Right cardiac atrium (tissue), 5 donors: ENCODE results near the gene HDAC10. TPM values are rescaled to one million over a fixed set of nuclear protein-coding genes. Genes with fewer than 3 reads are reported as not detected.

Source experiments
- ATAC-seq, 2 donors: fragments of 200-7000 bp; cut with Tn5 transposase; one replicate each; pipeline versions ENCODE4 v1.8.0 to v1.9.1; 2020; ENCODE audit warnings: moderate library complexity in 2 of 2, mild to moderate bottlenecking in 1 of 2
- DNase-seq, 3 donors: peaks; one replicate each; pipeline ENCODE4 v3.0.0-alpha.2; 2020
- H3K27ac ChIP-seq: one replicate; pipeline ENCODE4 v1.5.1; 2013; ENCODE audit warnings: mild to moderate bottlenecking, low read length, control low read depth, moderate library complexity
- H3K27me3 ChIP-seq: one replicate; pipeline ENCODE4 v1.6.1; 2013; ENCODE audit not compliant: control insufficient read depth, insufficient read depth
- H3K4me1 ChIP-seq: one replicate; pipeline ENCODE4 v1.6.1; 2013; ENCODE audit warnings: low read length; ENCODE audit not compliant: control insufficient read depth, insufficient read depth
- H3K4me3 ChIP-seq: one replicate; pipeline ENCODE4 v1.5.1; 2013; ENCODE audit warnings: low read length, control low read depth
- H3K9me3 ChIP-seq: one replicate; pipeline ENCODE4 v1.6.1; 2013; ENCODE audit warnings: low read length; ENCODE audit not compliant: control insufficient read depth
- WGBS: extraction: QIAGEN DNeasy Blood & Tissue Kit; methylation state at CpG from one replicate; pipeline ENCODE4 v1.1.7; 2013; 5-methylcytosine and 5-hydroxymethylcytosine counted together
- intact Hi-C, 4 donors: fragments of 100-400 bp; cut with DNase I; formaldehyde crosslinking; loops; one replicate each; pipeline versions ENCODE4 v1.11.0 to v1.14.0; 2022 to 2023
- long read RNA-seq, 4 donors: library from polyadenylated mRNA; unstranded; transcript quantifications; one replicate each; pipeline ENCODE4 v2.0.0, GENCODE V29; 2020 to 2021
- polyA plus RNA-seq: library from polyadenylated mRNA; stranded (reverse); fragments of 200-250 nt; gene quantifications from one replicate; pipeline ENCODE4 v1.2.3, GENCODE V29; 2013
- total RNA-seq, 4 donors: library from RNA; stranded (reverse); fragmentation: NEBNext Ultra II Directional; extraction: Animal tissue kit (Norgen Biotek cat#: 25700); gene quantifications; one replicate each; pipeline ENCODE4 v1.2.1, GENCODE V29; 2021
- donor health status: healthy with polysubstance abuse.
- donor health status: DM: no; HTN: yes; CAD: no.
- donor health status: DM: no; HTN: no; CAD: no.
- donor health status: DM: no; HTN: yes; CAD: no; lungs with severe emphysema.
- donor health status: DM: yes; HTN: yes; CAD: no.

Gene HDAC10, protein sequence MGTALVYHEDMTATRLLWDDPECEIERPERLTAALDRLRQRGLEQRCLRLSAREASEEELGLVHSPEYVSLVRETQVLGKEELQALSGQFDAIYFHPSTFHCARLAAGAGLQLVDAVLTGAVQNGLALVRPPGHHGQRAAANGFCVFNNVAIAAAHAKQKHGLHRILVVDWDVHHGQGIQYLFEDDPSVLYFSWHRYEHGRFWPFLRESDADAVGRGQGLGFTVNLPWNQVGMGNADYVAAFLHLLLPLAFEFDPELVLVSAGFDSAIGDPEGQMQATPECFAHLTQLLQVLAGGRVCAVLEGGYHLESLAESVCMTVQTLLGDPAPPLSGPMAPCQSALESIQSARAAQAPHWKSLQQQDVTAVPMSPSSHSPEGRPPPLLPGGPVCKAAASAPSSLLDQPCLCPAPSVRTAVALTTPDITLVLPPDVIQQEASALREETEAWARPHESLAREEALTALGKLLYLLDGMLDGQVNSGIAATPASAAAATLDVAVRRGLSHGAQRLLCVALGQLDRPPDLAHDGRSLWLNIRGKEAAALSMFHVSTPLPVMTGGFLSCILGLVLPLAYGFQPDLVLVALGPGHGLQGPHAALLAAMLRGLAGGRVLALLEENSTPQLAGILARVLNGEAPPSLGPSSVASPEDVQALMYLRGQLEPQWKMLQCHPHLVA
- total RNA-seq (10 to 100 TPM in 2 of 4 donors, 1 to 10 TPM in 2; 8.7 to 13.5 (median 11.6) TPM), polyA plus RNA-seq (11.6 TPM)
- long read RNA-seq, donor 1, partial matches to known transcripts, result 4 of 15 reads
- long read RNA-seq, donor 1, other reads (novel, unspliced or antisense), result 6 of 15 reads
- long read RNA-seq, donor 2, partial matches to known transcripts, result 1 of 8 reads
- long read RNA-seq, donor 2, other reads (novel, unspliced or antisense), result 7 of 8 reads
- long read RNA-seq, donor 3, partial matches to known transcripts, result 0 of 9 reads
- long read RNA-seq, donor 3, other reads (novel, unspliced or antisense), result 6 of 9 reads
- long read RNA-seq, donor 4, partial matches to known transcripts, result 1 of 4 reads
- long read RNA-seq, donor 4, other reads (novel, unspliced or antisense), result 3 of 4 reads

DNA sequence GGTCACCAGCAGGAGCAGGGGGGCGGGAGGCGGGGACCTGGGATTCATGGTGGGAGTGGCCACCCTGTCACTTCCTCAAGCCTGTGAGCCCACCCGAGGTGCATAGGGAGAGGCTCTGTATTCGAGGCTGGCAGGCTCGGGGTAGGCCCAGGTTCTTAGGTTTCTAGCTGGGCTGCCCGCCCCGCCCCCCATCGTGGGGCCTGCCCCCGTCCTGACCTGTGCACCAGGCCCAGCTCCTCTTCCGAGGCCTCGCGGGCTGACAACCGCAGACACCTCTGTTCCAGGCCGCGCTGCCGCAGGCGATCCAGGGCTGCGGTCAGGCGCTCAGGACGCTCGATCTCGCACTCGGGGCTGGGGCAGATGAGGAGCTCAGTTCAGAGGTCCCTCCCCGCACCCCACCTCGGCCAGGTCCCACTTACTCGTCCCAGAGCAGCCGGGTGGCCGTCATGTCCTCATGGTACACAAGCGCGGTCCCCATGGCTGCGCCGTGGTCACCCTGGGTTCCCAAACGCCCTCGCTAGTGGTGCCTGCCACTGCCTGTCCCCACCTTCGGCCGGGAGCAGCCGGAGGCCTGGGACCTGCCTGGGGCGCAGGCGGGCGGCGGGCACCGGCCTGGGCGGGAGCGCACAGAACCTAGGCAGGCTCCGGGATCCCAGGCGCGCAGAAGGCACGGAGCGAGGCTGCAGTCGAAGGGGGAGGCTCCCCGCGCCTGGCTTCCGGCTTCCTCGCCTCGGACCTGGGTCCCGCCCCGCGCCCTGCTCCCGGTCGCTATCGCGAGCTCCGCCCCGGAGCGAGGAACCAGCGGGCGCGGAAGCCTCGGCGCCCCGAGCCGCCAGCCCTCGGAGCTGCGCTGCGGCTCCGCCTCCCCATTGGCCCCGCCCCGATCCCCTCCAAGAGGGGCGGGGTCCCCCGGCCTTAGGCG lies at the start of gene HDAC10:
Gene HDAC10, minus strand, starts transcription at position 711 of the 922 bp plus-strand sequence. Its CDS starts 233 bp downstream, at position 478.
- Histone ChIP-seq H3K27ac (no peak within 1 kb of the TSS), H3K9me3 (no peaks in the 10 kb centered on the region), H3K27me3 (no peaks in the 10 kb centered on the region), H3K4me1 (peaks cover 5% of the 10 kb centered on the region), H3K4me3 (peak within 1 kb of the TSS; percentile 53)
- intact Hi-C loops, result loop anchor here in 2 of 4 donors (5.0 kb wide), 1 partner anchor 91 kb away; the partner anchor contains the start of gene PPP6R2 (in 2 of the 2)
- WGBS, result 1% methylated on average over 81 of the region's 81 CpGs
- DNase-seq, result peak; percentile 86 to 95 (median 94)
- peak; percentile 79 to 81 for ATAC-seq

DNA sequence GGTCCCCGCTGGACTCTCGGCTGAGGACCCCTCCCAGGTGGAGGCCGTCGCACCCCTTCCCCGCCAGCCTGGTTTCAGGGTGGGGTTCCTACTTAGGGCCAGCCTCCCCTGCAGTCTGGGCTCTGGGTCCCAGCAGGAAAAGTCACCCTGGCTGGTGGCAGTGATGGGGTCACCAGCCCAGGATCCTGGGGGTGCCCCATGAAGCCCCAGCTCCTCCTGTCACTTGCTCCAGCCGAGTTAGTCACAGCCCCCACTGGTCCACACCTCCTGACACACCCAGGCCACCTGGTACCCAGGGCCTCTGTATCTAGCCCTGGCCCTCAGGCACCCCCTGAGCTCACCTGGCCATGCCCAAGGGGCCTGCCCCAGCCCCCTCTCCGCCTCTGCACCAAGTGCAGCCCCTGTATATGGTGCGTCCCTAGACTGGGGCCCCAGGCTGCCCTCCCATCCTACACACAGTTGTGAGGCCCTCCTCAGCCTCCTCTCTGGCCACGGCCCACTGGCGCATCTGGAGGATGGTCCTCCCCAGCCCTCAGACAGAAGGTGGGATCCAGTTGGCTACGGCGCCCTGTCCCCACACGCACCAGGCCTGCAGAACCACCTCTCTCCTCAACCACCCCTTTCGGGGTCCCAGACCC lies 49.7 kb upstream of the HDAC10 start:
- intact Hi-C loops, result no loop called here
- DNase-seq (no peak), ATAC-seq (no peak)
- H3K27ac ChIP-seq, result no peak overlapping the region
- no peak overlapping the region for H3K4me3 ChIP-seq
- no peaks in the 10 kb centered on the region for H3K9me3 ChIP-seq
- H3K27me3 ChIP-seq, result no peaks in the 10 kb centered on the region
- peaks cover 13% of the 10 kb centered on the region for H3K4me1 ChIP-seq
- WGBS, result 70% methylated on average over 14 of the region's 14 CpGs

DNA sequence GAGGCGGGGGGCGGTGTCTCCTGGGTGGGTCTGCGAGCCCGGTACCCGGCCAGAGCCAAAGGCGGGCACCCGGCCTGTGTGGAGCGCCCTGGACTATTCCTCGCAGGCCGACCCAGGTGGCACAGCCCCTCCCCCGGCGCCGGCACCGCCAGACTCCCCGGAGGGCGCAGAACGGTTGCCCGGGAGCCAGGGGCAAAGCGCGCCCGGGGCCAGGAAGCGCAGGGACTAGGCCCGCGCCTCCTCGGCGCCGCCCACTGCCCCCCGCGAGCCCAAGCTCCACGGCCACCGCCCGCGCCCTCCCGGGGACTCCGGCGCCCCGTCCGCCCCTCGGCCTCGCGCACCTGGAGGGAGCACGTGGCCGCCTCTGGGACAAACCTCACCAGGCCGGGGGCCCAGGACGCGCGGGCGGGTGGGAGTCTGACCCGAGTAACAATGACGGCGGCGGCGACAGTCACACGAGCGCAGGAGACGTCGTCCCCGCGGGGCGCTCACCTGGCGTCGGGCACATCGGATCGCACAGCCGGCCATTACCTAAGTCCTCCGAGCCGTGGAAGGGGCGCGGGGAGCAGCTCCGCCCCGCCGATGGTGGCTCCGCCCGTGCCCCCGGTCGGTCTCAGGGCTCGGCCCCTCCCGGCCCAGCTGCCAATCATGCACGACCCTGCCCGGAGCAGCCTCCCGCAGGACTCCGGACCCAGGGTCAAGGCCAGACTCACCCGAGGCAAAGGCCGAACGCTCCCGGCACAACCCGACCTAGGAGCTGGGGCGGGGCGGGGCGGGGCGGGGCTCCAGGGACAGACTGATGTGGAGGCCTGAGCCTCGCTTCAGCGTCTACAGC lies 48.9 kb upstream of the HDAC10 start:
- no peaks in the 10 kb centered on the region for H3K27me3 ChIP-seq
- whole genome bisulfite sequencing, result 32% methylated on average over 93 of the region's 93 CpGs
- peak in 1 of 2 donors; percentile 6 for ATAC-seq
- intact Hi-C loops, result no loop called here
- peaks cover 7% of the 10 kb centered on the region for H3K4me1 ChIP-seq
- H3K9me3 ChIP-seq, result no peaks in the 10 kb centered on the region
- H3K4me3 ChIP-seq, result peak overlapping the region; percentile 47
- peak; percentile 42 to 81 (median 77) for DNase-seq
- H3K27ac ChIP-seq, result no peak overlapping the region

DNA sequence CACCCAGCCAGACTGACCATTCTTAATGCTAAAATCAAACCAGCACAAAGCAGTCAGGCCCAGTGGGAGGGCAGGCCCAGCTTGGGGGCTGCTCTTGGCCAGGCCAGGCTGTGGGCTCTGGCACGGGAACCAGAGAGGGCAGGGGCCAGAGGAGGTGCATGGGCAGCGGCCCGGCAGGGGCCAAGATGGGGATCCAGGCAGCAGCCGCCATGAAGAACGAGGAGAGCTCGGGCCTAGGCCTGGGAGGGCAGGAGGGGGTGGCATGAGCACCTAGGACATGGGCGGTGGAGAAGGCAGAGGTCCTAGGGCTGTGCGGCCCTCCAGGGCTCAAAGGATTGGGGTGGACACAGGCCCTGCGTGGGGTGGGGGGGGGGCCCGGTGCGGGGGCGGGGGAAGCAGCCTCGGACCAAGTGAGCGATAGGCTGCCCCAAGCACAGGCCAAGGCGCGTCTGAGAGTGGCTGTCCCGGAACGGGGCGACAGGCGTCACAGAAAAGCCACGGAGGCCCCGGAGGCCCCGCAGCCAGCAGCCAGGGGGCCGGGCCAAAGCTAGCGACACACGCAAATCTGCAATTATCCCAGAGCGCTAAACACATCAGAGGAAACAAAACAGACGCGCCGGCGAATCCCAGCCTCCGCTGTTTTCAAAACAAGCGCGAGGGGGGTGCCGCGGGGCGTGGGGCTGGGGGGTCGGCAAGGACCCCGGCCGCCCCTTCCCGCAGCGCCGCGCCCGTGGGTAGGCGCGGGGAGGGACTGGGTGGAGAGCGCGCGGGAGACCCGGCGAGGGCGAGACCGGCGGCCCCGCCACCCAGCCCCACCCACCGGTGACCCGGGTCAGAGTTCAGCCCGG lies 48.1 kb upstream of the HDAC10 start:
- DNase-seq, result peak in 2 of 3 donors; percentile 53 to 81
- WGBS, result 26% methylated on average over 59 of the region's 59 CpGs
- intact Hi-C loops, result no loop called here
- H3K4me3 ChIP-seq, result peak overlapping the region; percentile 47
- no peaks in the 10 kb centered on the region for H3K9me3 ChIP-seq
- peak in 1 of 2 donors; percentile 2 for ATAC-seq
- peak overlapping the region; percentile 38 for H3K27ac ChIP-seq
- no peaks in the 10 kb centered on the region for H3K27me3 ChIP-seq
- H3K4me1 ChIP-seq, result peaks cover 8% of the 10 kb centered on the region

DNA sequence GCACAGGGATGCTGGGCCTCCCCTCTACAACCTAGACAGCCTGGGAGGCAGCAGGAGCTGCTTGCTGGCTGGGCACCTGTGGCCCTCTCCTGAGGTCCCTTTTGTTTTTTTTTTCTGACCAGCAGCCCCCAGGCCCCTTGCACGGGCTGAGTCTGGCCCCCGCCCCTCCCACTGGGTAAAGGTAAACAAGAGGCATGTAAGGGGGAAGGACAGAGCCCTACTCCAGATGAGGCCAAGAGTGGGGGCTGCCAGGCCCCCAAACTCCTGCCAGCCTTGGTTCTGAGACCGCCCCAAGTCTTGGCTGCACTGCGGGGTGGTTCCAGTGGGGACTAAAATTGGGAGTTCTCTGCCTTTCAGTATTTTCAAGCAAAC lies 47.2 kb upstream of the HDAC10 start:
- no peak for ATAC-seq
- intact Hi-C loops, result no loop called here
- H3K4me1 ChIP-seq, result peaks cover 8% of the 10 kb centered on the region
- H3K9me3 ChIP-seq, result no peaks in the 10 kb centered on the region
- H3K27ac ChIP-seq, result no peak overlapping the region
- no peak for DNase-seq
- 80% methylated on average over 4 of the region's 4 CpGs for WGBS
- H3K4me3 ChIP-seq, result no peak overlapping the region
- no peaks in the 10 kb centered on the region for H3K27me3 ChIP-seq

DNA sequence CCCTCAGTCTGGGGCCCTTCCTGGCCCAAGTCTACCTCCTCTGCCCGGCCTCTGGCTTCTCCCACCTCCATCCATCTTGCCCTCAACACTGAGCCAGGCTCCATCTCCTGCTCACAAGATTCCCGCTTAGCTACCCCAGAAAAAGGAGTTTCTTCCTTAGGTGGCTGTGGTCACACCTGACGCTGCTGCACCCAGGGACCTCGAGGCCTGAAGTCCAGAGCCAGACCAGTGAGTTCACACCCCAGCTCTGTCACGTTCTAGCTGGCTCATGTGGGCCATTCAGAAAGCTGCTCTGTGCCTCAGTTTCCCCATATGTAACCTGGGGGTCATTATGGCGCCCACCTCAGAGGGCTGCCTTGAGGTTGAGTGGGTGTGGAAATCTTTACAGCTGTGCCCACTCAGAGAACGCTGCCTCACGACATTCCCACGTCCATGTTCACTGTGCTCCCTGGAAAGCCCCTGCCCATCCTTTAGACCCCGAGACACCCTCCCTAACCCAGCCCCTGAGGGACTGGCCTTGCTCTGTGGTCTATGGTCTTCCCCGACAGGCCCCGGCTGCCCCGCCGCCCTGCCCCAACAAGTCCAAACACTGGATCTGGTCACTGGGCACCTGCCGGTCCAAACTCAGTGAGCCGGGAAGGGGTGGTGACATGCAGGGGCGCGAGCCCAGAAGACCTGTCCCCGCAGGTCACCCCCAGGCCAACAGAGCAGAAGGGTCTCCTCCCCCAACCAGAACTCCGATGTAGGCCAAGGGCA lies 46.6 kb upstream of the HDAC10 start:
- peaks cover 12% of the 10 kb centered on the region for H3K4me1 ChIP-seq
- no peak overlapping the region for H3K27ac ChIP-seq
- intact Hi-C loops, result no loop called here
- H3K27me3 ChIP-seq, result no peaks in the 10 kb centered on the region
- 82% methylated on average over 20 of the region's 20 CpGs for WGBS
- DNase-seq (no peak), ATAC-seq (no peak)
- no peak overlapping the region for H3K4me3 ChIP-seq
- no peaks in the 10 kb centered on the region for H3K9me3 ChIP-seq

DNA sequence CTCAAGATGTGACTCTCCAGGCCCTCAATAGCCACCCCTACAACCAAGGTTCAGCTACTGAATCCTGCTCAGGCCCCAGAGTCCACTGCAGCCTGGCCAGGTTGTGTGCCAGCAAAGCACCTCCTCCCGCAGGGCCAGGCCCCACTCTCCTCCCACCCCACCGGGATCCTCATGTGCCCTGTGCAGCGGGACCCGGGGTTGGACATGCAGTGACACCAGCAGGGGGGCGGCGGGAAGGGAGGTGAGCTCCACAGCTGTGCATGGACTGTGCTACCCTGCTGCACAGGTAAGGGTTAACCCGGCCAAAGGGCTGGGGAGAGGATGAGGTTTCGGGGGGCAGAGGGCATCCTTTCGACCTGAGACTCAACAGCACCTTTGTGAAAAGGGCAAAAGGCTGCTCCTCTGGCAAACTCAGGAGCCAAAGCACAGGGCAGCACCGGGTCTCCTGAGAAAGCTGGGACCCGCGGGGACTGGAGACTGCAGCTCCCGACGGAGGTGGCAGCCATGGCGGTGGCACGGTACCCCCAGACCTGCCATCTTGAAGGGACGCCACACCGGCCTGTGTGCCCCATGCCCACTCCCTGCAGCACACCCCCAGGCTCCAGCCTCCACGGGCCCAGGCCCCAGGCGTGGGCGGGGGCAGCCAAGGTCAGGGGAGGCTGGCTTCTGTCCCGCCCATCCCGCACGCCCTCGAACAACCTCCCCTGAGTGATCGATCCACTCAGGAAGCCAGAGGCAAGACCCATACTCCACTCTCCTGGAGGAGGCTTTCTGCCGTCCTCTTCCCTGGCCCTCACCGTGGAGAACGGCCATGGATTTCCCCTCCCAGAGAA lies 45.8 kb upstream of the HDAC10 start:
- WGBS, result 49% methylated on average over 29 of the region's 29 CpGs
- intact Hi-C loops, result no loop called here
- no peak overlapping the region for H3K27ac ChIP-seq
- no peak overlapping the region for H3K4me3 ChIP-seq
- ATAC-seq (no peak), DNase-seq (no peak)
- H3K9me3 ChIP-seq, result no peaks in the 10 kb centered on the region
- H3K27me3 ChIP-seq, result no peaks in the 10 kb centered on the region
- peaks cover 13% of the 10 kb centered on the region for H3K4me1 ChIP-seq

GRCh38 chr22:50294319-50294656 lies 43.2 kb upstream of the HDAC10 start:
- H3K27ac ChIP-seq, result peak overlapping the region; percentile 90
- H3K4me1 ChIP-seq, result peaks cover 13% of the 10 kb centered on the region
- H3K27me3 ChIP-seq, result no peaks in the 10 kb centered on the region
- H3K4me3 ChIP-seq, result no peak overlapping the region
- intact Hi-C loops, result no loop called here
- no peak for ATAC-seq
- WGBS, result 27% methylated on average over 5 of the region's 5 CpGs
- no peak for DNase-seq
- H3K9me3 ChIP-seq, result no peaks in the 10 kb centered on the region
